Thyroid gland (tissue), 4 donors: ENCODE results near the gene SPRTN.

Source experiments
- CTCF ChIP-seq, 6 experiments: fragments of 200-600 bp in 3 of 6; fragments of 450-650 bp in 3 of 6; sonication (generic) in 3 of 6; IDR thresholded peaks; one replicate each; pipeline ENCODE4 v1.5.1; 2016 to 2019; ENCODE audit warnings: antibody characterized with exemption in 6 of 6, mild to moderate bottlenecking in 2 of 6, inconsistent platforms in 1 of 6, moderate library complexity in 1 of 6
- POLR2A ChIP-seq, 2 donors: fragments of 450-650 bp; IDR thresholded peaks; one replicate each; pipeline ENCODE4 v1.6.1; 2017; ENCODE audit warnings: antibody characterized with exemption in 2 of 2, mild to moderate bottlenecking in 2 of 2, moderate library complexity in 1 of 2

- TF ChIP-seq CTCF (IDR thresholded peaks at IDR 0.05), result no peak
- TF ChIP-seq POLR2A (IDR thresholded peaks at IDR 0.05), result no peak
These were observed 24.4 kb upstream of the SPRTN start for GRCh38 chr1:231313661-231314060.
